ENCODE measurements around the gene BRIP1.
A peak's percentile ranks its signal among the peaks of the same experiment; 100 is the strongest.
"Not testable (repeated sequence)": the region's sequence is repeated elsewhere in the genome, so short reads cannot be mapped to it uniquely, and the experiment has no call there.

Gene BRIP1

GRCh38 chr17:61863801-61864126, 436 bp upstream of the BRIP1 start:
- DNase-seq: no peak

DNA sequence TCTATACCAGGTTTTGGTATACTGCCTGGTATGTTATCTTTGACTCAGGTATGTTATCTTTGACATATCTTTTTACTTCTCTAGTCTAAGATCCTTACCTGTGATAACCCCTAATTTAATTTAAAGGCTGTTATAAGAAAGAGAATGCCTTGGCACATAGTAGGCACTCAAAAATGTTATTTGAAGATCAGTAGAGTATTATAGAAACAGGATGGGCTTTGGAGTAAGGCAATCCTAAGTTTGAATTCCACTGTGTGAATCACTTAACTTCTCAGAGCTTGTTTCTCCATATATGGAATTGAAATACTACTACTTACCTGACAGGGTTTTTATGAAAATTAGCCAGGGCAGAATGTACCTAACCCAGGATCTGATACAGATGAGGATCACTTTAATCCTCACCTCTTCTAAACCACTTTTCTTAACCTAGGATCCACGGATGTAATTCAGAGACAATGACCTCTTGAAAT, 1.2 kb downstream of the BRIP1 start:
- DNase-seq: peak; percentile 44

DNA sequence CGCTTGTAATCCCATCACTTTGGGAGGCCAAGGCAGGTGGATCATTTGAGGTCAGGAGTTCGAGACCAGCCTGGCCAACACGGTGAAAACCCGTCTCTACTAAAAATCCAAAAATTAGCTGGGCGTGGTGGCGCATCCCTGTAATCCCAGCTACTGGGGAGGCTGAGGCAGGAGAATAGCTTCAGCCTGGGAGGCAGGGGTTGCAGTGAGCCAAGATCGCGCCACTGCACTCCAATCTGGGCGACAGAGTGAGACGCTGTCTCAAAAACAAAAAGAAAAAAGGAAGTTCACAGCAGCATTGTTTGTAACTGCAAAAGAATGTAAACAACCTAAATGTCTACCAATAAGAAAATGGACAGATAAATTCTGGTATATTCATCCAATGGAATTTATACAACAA, 2.9 kb downstream of the BRIP1 start:
- not testable (repeated sequence) for DNase-seq

DNA sequence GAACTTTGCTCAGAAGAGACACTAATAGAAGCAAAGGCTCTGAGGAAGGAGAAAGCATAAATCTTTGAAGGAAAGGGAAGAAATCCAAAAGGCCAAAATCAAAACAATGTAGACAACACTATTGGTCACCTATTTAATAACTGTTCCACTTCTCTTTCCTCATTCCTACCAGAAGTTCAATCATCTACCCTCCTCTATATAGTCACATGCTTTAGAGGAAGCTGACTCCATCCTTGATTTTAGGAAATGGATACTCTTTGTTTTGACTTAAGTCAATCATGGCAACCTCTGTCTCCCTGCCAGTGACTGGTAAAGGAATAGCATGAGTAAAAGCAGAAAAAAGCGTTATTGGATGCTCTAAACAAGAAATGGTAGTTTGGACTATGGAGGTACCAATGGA, 7.3 kb downstream of the BRIP1 start:
- DNase-seq: no peak

GRCh38 chr17:61852857-61853256, 10.5 kb downstream of the BRIP1 start:
- no peak for DNase-seq

GRCh38 chr17:61849674-61850073, 13.7 kb downstream of the BRIP1 start:
- DNase-seq: peak; percentile 21

- no peak for DNase-seq
Observed at GRCh38 chr17:61848896-61849295, 14.4 kb downstream of the BRIP1 start.

DNA sequence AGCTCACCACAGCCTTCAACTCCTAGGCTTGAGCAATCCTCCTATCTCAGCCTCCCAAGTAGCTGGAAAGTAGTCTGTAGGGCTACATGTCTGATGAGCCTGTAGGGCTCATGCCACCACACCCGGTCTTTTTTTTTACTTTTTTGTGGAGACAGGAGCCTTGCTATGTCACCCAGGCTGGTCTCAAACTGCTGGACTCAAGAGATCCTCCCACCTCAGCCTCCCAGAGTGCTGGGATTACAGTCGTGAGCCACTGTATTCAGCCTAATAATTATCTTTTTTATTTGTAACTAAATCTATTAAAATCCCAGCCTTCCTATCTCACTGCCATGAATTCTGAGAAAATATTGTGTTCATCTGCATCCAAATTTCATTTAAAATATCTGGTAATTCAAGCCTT, 15.1 kb downstream of the BRIP1 start:
- no peak for DNase-seq

GRCh38 chr17:61847659-61848058, 15.7 kb downstream of the BRIP1 start:
- DNase-seq: no peak

- no peak for DNase-seq
Observed at GRCh38 chr17:61846761-61847375, 16.5 kb downstream of the BRIP1 start.

DNA sequence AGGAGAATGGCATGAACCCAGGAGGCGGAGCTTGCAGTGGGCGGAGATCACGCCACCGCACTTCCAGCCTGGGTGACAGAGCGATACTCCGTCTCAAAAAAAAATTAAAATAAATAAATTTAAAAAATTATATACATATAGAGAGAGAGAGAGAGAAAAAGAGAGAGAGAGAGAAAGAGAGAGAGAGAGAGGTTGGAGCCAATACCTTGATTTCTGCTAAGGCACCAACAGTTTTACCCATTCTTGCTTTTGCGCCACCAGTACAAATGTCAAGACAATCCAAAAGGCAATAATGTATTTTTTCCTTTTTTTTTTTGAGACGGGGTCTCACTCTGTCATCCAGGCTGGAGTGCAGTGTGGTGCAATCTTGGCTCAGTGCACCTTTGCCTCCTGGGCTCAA, 17.2 kb downstream of the BRIP1 start:
- no peak for DNase-seq

- DNase-seq: no peak
Observed at GRCh38 chr17:61843435-61843834, 19.9 kb downstream of the BRIP1 start.

GRCh38 chr17:61842899-61843298, 20.4 kb downstream of the BRIP1 start:
- no peak for DNase-seq

DNA sequence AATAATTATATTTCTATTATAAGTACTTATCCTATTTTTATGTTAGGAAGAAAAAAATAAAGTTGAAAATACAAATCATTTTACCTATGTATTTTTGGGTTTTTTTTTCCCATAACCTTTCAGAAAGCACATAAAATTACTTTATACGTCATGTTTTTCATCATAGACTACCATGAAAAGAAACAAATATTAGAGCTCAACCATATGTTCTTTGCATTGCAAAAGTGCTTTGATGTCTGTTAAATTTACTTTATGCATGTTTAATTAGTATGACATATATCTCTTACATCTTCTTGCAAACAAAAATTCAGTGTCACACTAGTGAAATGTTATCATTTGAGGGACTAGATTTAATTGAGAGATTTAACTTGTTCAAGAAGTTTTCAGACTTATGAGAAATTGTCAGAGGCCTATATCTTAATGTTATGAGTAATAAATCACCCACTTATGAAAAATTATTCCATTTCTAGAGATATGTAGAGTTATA, 24.0 kb downstream of the BRIP1 start:
- no peak for DNase-seq

- DNase-seq: peak; percentile 72
Observed at GRCh38 chr17:61837175-61838051, 25.9 kb downstream of the BRIP1 start.

DNA sequence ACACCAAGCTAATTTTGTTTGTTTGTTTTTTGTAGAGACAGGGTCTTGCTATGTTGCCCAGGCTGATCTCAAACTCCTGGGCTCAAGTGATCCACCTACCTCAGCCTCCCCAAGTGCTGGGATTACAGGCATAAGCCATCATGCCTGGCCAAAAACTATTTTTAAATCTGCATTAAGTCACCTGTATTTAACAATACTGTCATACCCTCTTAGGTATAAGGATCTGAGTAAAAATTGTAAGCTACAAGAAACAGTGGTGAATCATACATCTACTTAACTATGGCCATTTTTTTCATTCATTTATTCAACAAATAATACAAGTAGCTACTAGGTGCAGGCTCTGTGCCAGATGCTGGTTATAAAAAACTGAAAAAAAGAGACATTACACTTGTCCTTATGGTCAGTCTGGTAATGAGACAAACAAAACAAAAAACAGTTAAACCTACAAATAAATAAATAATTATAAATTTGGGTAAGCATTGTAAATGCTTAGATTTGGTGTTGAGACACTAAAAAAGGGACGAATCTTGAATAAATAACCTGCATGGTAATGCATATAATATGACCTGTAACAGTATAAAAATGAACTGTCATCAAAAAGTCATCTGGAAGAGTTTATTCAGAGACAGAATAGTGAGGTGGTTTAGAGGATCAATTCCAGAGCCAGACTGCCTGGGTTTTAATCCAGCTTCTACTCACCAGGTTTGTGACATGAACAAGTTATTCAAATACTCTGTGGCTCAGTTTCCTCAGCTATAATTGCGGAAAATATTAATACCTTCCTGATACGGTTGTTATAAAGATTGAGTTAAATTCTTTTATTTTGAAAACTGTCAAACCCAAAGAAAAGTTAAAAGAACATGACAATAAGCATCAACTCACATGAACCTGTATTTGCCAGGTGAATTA, 26.8 kb downstream of the BRIP1 start:
- no peak for DNase-seq

DNA sequence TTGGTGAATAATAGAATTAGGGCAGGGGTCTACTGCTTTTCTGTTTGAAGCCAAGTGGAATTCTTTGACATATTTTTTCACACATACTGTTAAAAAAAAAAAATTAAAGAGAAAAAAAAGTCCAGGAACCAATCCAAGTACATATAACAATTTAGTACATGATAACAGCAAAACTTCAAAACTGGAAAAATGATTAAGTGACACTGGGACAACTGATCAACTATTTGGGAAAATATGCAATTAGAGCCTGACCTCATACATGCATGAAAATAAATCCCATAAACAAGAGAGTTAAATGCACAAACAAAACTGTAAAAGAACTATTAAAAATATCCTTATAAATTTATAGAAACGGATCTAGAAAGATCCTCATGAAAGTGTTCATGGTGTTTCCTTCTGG, 27.7 kb downstream of the BRIP1 start:
- no peak for DNase-seq

DNA sequence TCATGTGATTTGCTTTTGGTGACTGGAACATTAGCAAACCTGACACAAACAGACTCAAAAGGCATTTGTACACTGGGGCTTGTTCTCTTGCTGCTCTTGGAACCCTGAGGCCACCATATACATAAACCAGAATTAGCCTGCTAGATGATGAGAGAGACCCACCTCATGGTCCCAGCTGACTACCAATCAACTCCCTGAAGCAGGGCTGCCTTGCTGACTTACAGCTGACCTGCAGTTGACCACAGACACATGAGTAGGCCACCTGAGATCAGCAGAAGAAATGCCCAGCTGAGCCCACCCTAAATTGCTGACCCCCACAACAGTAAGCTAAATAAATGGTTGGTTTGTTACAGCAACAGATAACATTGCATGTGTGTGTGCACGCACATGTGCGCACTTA, 28.7 kb downstream of the BRIP1 start:
- no peak for DNase-seq

GRCh38 chr17:61833536-61834193, 29.7 kb downstream of the BRIP1 start:
- peak; percentile 79 for DNase-seq

DNA sequence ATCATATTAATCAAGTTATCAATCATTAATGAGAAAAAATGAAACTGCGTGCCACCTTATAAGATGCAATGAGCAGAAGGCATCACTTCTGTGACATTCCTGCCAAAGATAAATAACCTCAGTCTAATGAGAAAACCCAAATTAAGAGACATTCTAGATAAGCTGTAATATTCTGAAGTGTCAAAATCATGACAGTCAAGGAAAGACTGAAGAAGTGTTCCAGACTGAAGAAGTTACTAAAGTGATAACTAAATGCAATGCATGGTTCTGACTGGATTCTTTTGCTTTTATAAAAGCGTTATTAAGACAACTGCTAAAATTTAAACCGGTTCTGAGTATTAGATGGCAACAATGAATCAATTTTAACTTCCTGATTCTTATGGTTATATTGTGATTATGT, 30.9 kb downstream of the BRIP1 start:
- DNase-seq: no peak

DNA sequence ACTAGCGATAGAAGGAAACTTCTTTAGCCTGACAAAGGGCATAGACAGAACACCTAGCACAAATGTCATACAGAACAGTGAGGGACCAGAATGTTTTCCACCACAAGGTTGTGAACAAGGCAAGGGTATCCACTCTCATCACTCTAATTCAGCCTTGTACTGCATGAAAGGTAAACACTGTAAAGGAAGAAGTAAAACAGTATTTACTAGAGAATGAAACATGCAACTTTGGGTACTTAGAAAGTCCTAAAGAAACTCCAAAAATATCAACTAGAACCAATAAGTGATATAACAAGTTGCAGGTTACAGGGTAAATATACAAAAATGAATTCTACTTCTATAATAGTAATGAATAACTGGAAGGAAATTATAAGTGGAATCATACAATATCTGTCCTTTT, 32.2 kb downstream of the BRIP1 start:
- no peak for DNase-seq

DNA sequence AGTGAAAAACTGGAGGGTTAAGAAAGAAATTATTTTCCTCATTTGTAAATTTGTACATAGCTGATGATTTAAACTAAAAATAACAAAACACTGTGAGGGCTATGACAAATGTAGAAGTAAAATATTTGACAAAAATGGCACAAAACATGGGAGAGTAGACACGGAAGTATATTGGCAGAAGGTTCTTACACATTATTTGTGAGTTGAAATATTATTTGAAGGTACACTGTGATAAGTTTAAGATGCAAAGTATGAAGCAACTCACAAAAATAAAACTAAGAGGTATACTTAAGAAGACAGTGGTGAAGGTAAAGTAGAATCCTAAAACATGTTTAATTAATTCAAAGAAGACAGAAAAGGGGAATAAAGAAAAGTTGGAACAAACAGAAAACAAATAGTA, 34.6 kb downstream of the BRIP1 start:
- DNase-seq: no peak

Measured in fibroblast of skin of scalp (primary cell).